WTC11 (cell line): Measurements from ENCODE around the gene DIRAS3. TPM values are rescaled to one million over a fixed set of nuclear protein-coding genes. Genes with fewer than 3 reads are reported as not detected.

ENCODE experiments used
- ATAC-seq: fragments of 200-7000 bp; cut with Tn5 transposase; 2 replicates; pipeline ENCODE4 v1.10.0; 2021; ENCODE audit warnings: mild to moderate bottlenecking, moderate library complexity
- CTCF ChIA-PET: fragments of 300-600 bp; sonication (Branson Sonifier 250); formaldehyde crosslinking; loops from one replicate; lab custom pipeline; 2021; ENCODE audit warnings: antibody characterized with exemption; lab: Charles Lee
- POLR2A ChIA-PET: fragments of 350-600 bp; sonication (Branson Sonifier 250); formaldehyde crosslinking; loops from one replicate; lab custom pipeline; 2021; ENCODE audit warnings: antibody characterized with exemption; lab: Charles Lee
- DNase-seq: peaks from one replicate; pipeline ENCODE4 v3.0.0; 2021; ENCODE audit warnings: low spot score
- H3K27ac Mint-ChIP-seq: 2 replicates; pipeline ENCODE4 v1.8.0; 2021; ENCODE audit warnings: mixed read lengths
- H3K27me3 Mint-ChIP-seq: 2 replicates; pipeline ENCODE4 v1.8.0; 2021; ENCODE audit warnings: low read depth, mild to moderate bottlenecking, moderate library complexity, mixed read lengths
- H3K36me3 Mint-ChIP-seq: 2 replicates; pipeline ENCODE4 v1.8.0; 2021; ENCODE audit warnings: mixed read lengths
- H3K4me1 Mint-ChIP-seq: 2 replicates; pipeline ENCODE4 v1.8.0; 2022; ENCODE audit warnings: mixed read lengths
- H3K4me3 Mint-ChIP-seq: 2 replicates; pipeline ENCODE4 v1.8.0; 2021; ENCODE audit warnings: mild to moderate bottlenecking, moderate library complexity, mixed read lengths
- H3K9me3 Mint-ChIP-seq: 2 replicates; pipeline ENCODE4 v1.8.0; 2021; ENCODE audit warnings: mixed read lengths
- ATF2 ChIP-seq: sonication (generic); formaldehyde crosslinking; IDR thresholded peaks from 2 replicates; pipeline ENCODE4 v1.8.1; 2022; ENCODE audit warnings: low read depth, missing genetic modification reagents, borderline replicate concordance
- ATF3 ChIP-seq: sonication (generic); formaldehyde crosslinking; conservative IDR thresholded peaks from 2 replicates; pipeline ENCODE4 v1.8.1; 2022; ENCODE audit warnings: mild to moderate bottlenecking, missing genetic modification reagents
- CBFB ChIP-seq: sonication (generic); formaldehyde crosslinking; IDR thresholded peaks from 2 replicates; pipeline ENCODE4 v1.8.1; 2022; ENCODE audit warnings: mild to moderate bottlenecking, low read depth, missing genetic modification reagents
- CDX4 ChIP-seq: fragments of 250-450 bp; sonication (Bioruptor Pico); IDR thresholded peaks from 2 replicates; pipeline ENCODE4 v1.9.0; 2021; ENCODE audit warnings: moderate library complexity, mild to moderate bottlenecking, inconsistent platforms, borderline replicate concordance
- CREM ChIP-seq: sonication (generic); formaldehyde crosslinking; IDR thresholded peaks from 2 replicates; pipeline ENCODE4 v1.8.1; 2022; ENCODE audit warnings: mild to moderate bottlenecking, missing genetic modification reagents, moderate library complexity
- ERG ChIP-seq: fragments of 250-450 bp; sonication (Bioruptor Pico); IDR thresholded peaks from 2 replicates; pipeline ENCODE4 v1.8.0; 2021; ENCODE audit warnings: mild to moderate bottlenecking
- FOXJ3 ChIP-seq: sonication (generic); formaldehyde crosslinking; IDR thresholded peaks from 2 replicates; pipeline ENCODE4 v1.9.0; 2021; ENCODE audit warnings: missing genetic modification reagents, mild to moderate bottlenecking, borderline replicate concordance
- GTF2I ChIP-seq: fragments of 250-450 bp; sonication (Bioruptor Pico); conservative IDR thresholded peaks from 2 replicates; pipeline ENCODE4 v1.4.0; 2021; ENCODE audit warnings: mild to moderate bottlenecking
- HMGA2 ChIP-seq: fragments of 250-450 bp; sonication (Bioruptor Pico); IDR thresholded peaks from 2 replicates; pipeline ENCODE4 v1.4.0; 2021; ENCODE audit warnings: mild to moderate bottlenecking, moderate library complexity
- NR1H2 ChIP-seq: sonication (generic); formaldehyde crosslinking; IDR thresholded peaks from 2 replicates; pipeline ENCODE4 v1.9.0; 2021; ENCODE audit warnings: mild to moderate bottlenecking, moderate library complexity, missing genetic modification reagents
- OVOL2 ChIP-seq: fragments of 250-450 bp; sonication (Bioruptor Pico); IDR thresholded peaks from 2 replicates; pipeline ENCODE4 v1.9.0; 2021; ENCODE audit warnings: mild to moderate bottlenecking, borderline replicate concordance
- SP1 ChIP-seq: sonication (generic); formaldehyde crosslinking; conservative IDR thresholded peaks from 2 replicates; pipeline ENCODE4 v1.8.1; 2022; ENCODE audit warnings: missing genetic modification reagents
- STAT6 ChIP-seq: sonication (generic); formaldehyde crosslinking; conservative IDR thresholded peaks from 2 replicates; pipeline ENCODE4 v1.8.1; 2023; ENCODE audit warnings: mild to moderate bottlenecking, low read depth, missing genetic modification reagents, moderate library complexity
- TEAD4 ChIP-seq: sonication (generic); formaldehyde crosslinking; IDR thresholded peaks from 2 replicates; pipeline ENCODE4 v1.8.0; 2022; ENCODE audit warnings: mild to moderate bottlenecking, missing genetic modification reagents
- TP53 ChIP-seq: sonication (generic); formaldehyde crosslinking; IDR thresholded peaks from 2 replicates; pipeline ENCODE4 v1.8.1; 2023; ENCODE audit warnings: mild to moderate bottlenecking, missing genetic modification reagents
- ZBTB21 ChIP-seq: sonication (generic); formaldehyde crosslinking; IDR thresholded peaks from 2 replicates; pipeline ENCODE4 v1.8.1; 2023; ENCODE audit warnings: mild to moderate bottlenecking, missing genetic modification reagents, borderline replicate concordance
- ZBTB43 ChIP-seq: sonication (generic); formaldehyde crosslinking; IDR thresholded peaks from 2 replicates; pipeline ENCODE4 v1.8.1; 2023; ENCODE audit warnings: mild to moderate bottlenecking, missing genetic modification reagents
- ZNF121 ChIP-seq: sonication (generic); formaldehyde crosslinking; IDR thresholded peaks from 2 replicates; pipeline ENCODE4 v1.8.0; 2023; ENCODE audit warnings: missing genetic modification reagents
- ZNF423 ChIP-seq: fragments of 250-450 bp; sonication (Bioruptor Pico); IDR thresholded peaks from 2 replicates; pipeline ENCODE4 v2.1.2; 2022; ENCODE audit warnings: mild to moderate bottlenecking, moderate library complexity
- ZNF512 ChIP-seq: sonication (generic); formaldehyde crosslinking; IDR thresholded peaks from 2 replicates; pipeline ENCODE4 v1.8.1; 2022; ENCODE audit warnings: missing genetic modification reagents, borderline replicate concordance
- ZNF671 ChIP-seq: fragments of 250-450 bp; sonication (Bioruptor Pico); IDR thresholded peaks from 2 replicates; pipeline ENCODE4 v1.8.0; 2021; ENCODE audit warnings: mild to moderate bottlenecking
- total RNA-seq: library from RNA; stranded (reverse); gene quantifications from 3 replicates; pipeline ENCODE4 v1.2.3, GENCODE V29; 2021

Gene DIRAS3
- total RNA-seq, 1 experiment from 2014 or later, result 0.22 TPM

GRCh38 chr1:68081775-68082283 is 31.4 kb upstream of the DIRAS3 start:
- no peak overlapping the region for H3K4me3 Mint-ChIP-seq
- H3K27ac Mint-ChIP-seq, result no peak overlapping the region
- H3K9me3 Mint-ChIP-seq, result peaks cover 13% of the 10 kb centered on the region
- TF ChIP-seq HMGA2 (CRISPR knock-in tag) (no peak), CDX4 (CRISPR knock-in tag) (no peak), GTF2I (CRISPR knock-in tag) (no peak), FOXJ3 (no peak), SP1 (CRISPR knock-in tag) (no peak), CREM (CRISPR knock-in tag) (no peak), ATF2 (CRISPR knock-in tag) (no peak), TP53 (CRISPR knock-in tag) (no peak), ZNF512 (no peak), ZNF121 (CRISPR knock-in tag) (no peak), CBFB (no peak), STAT6 (CRISPR knock-in tag) (no peak), OVOL2 (CRISPR knock-in tag) (no peak), NR1H2 (CRISPR knock-in tag) (no peak), ZBTB21 (CRISPR knock-in tag) (no peak)
- ATAC-seq (no peak), DNase-seq (no peak)
- H3K36me3 Mint-ChIP-seq, result no peaks in the 10 kb centered on the region
- ChIA-PET POLR2A (no interaction called here), CTCF (interaction anchor here (0.8 kb wide), 1 partner anchor 228 kb away, joined by 3 read pairs; no protein-coding TSS in a partner anchor)
- H3K27me3 Mint-ChIP-seq, result no peaks in the 10 kb centered on the region
- peaks cover 4% of the 10 kb centered on the region for H3K4me1 Mint-ChIP-seq

GRCh38 chr1:68078647-68079046 is 28.2 kb upstream of the DIRAS3 start:
- ATAC-seq (no peak), DNase-seq (no peak)
- H3K4me1 Mint-ChIP-seq, result peaks cover 4% of the 10 kb centered on the region
- H3K27ac Mint-ChIP-seq, result no peak overlapping the region
- CTCF ChIA-PET, result interaction anchor here (1.1 kb wide), 1 partner anchor 225 kb away, joined by 3 read pairs; no protein-coding TSS in a partner anchor
- H3K4me3 Mint-ChIP-seq, result no peak overlapping the region
- POLR2A ChIA-PET, result no interaction called here
- H3K9me3 Mint-ChIP-seq, result peaks cover 12% of the 10 kb centered on the region
- no peaks in the 10 kb centered on the region; the same call in 1 of the 2 replicates for H3K27me3 Mint-ChIP-seq
- peaks cover 2% of the 10 kb centered on the region; the same call in 1 of the 2 replicates for H3K36me3 Mint-ChIP-seq
- TF ChIP-seq ZNF423 (peak; percentile 66; the same call in 1 of the 2 replicates), TEAD4 (CRISPR knock-in tag) (no peak)

GRCh38 chr1:68074472-68074871 is 24.0 kb upstream of the DIRAS3 start:
- ChIA-PET POLR2A (no interaction called here), CTCF (no interaction called here)
- peaks cover 11% of the 10 kb centered on the region for H3K4me1 Mint-ChIP-seq
- H3K27ac Mint-ChIP-seq, result no peak overlapping the region
- H3K27me3 Mint-ChIP-seq, result no peaks in the 10 kb centered on the region; the same call in 1 of the 2 replicates
- H3K36me3 Mint-ChIP-seq, result peaks cover 2% of the 10 kb centered on the region; the same call in 1 of the 2 replicates
- DNase-seq (no peak), ATAC-seq (no peak)
- H3K9me3 Mint-ChIP-seq, result peaks cover 17% of the 10 kb centered on the region
- no peak overlapping the region for H3K4me3 Mint-ChIP-seq
- no peak for TF ChIP-seq ZBTB43 (CRISPR knock-in tag)
- no peak for TF ChIP-seq ATF3
- TF ChIP-seq ZNF671 (CRISPR knock-in tag), result no peak
- TF ChIP-seq ERG, result no peak
